ENCODE results near the gene ESAM. TPM values are rescaled to one million over a fixed set of nuclear protein-coding genes. Genes with fewer than 3 reads are reported as not detected.

Gene ESAM
- total and polyA plus RNA-seq, 10 of the 15 experiments (the other 5 are each of a cell fraction or from before 2014, with no cell fraction given) = 2.7 to 43.6 (median 19.5) TPM

DNA sequence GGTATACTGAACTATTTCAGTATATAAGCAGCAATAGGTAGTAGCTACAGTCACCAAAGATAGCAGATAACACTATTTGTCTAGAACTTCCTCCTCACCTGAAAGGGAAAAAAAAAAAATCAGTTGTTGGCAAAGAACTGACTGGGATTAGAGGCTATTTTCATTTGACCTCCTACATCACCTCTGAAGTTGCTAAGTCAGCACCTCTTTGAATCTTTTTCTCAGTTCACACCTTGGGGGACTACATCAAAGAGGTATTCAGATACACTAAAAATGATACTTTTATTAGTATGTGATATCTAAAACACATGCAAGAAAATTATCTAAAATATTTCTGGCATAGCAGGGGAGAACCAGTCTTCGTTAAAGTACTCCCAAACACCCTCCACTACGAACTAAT, 22.0 kb upstream of the ESAM start (continued):
- TF ChIP-seq ZBTB40 (IDR thresholded peaks at IDR 0.05; ENCODE audit: borderline replicate concordance) = no peak
- TF ChIP-seq IRF5 (IDR thresholded peaks at IDR 0.05; ENCODE audit: borderline replicate concordance) = no peak
- TF ChIP-seq, protein P1, sequence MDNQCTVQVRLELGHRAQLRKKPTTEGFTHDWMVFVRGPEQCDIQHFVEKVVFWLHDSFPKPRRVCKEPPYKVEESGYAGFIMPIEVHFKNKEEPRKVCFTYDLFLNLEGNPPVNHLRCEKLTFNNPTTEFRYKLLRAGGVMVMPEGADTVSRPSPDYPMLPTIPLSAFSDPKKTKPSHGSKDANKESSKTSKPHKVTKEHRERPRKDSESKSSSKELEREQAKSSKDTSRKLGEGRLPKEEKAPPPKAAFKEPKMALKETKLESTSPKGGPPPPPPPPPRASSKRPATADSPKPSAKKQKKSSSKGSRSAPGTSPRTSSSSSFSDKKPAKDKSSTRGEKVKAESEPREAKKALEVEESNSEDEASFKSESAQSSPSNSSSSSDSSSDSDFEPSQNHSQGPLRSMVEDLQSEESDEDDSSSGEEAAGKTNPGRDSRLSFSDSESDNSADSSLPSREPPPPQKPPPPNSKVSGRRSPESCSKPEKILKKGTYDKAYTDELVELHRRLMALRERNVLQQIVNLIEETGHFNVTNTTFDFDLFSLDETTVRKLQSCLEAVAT (IDR thresholded peaks at IDR 0.05) = no peak
- no peak for TF ChIP-seq ZNF24 (IDR thresholded peaks at IDR 0.05)

DNA sequence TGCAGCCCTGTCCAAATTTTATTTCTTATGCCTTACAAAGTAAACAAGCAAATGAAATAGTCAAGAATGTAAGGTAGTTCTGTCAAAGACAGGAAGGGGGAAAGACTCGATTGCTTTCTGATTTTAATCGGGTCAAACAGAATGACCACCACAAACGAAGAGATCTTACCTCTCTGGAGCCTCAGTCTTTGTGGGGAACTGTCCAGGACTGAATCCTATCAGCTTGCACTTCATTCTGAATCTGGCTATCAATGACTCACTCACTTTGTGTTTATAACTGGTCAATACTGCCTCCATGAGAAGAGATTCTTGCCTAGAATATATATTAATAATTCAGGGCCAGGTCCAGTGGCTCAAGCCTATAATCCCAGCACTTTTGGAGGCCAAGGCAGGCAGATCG, 20.9 kb upstream of the ESAM start:
- no peak for FAIRE-seq
- SMC1A ChIA-PET (ENCODE audit: uncharacterized antibody, unreplicated experiment) = interaction anchor here (1.2 to 1.7 kb wide), 3 partner anchors 10 to 19 kb away, joined by 4 to 7 read pairs (median 5); no protein-coding TSS in a partner anchor
- WGBS (ENCODE audit: insufficient coverage, insufficient replicate concordance, low lambda C conversion rate, missing lambda C conversion rate) = 99% methylated on average over 4 of the region's 4 CpGs
- CTCF ChIA-PET = interaction anchor here (0.8 to 2.6 kb wide), 7 partner anchors 7 to 119 kb away, joined by 3 to 16 read pairs (median 4); no protein-coding TSS in a partner anchor
- TF ChIP-seq SIN3A (IDR thresholded peaks at IDR 0.05; ENCODE audit: low read depth, low read length) (no peak), CEBPZ (IDR thresholded peaks at IDR 0.05; ENCODE audit: low read depth, low read length) (no peak), BHLHE40 (IDR thresholded peaks at IDR 0.05; ENCODE audit: borderline replicate concordance in 1 of 2, low read depth in 2 of 2, low read length in 1 of 2) (no peak), CREM (IDR thresholded peaks at IDR 0.05; ENCODE audit: low read depth) (no peak)
- TF ChIP-seq, protein P2, sequence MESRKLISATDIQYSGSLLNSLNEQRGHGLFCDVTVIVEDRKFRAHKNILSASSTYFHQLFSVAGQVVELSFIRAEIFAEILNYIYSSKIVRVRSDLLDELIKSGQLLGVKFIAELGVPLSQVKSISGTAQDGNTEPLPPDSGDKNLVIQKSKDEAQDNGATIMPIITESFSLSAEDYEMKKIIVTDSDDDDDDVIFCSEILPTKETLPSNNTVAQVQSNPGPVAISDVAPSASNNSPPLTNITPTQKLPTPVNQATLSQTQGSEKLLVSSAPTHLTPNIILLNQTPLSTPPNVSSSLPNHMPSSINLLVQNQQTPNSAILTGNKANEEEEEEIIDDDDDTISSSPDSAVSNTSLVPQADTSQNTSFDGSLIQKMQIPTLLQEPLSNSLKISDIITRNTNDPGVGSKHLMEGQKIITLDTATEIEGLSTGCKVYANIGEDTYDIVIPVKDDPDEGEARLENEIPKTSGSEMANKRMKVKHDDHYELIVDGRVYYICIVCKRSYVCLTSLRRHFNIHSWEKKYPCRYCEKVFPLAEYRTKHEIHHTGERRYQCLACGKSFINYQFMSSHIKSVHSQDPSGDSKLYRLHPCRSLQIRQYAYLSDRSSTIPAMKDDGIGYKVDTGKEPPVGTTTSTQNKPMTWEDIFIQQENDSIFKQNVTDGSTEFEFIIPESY (IDR thresholded peaks at IDR 0.05) = no peak
- Histone ChIP-seq H3K79me2 (ENCODE audit: control insufficient read depth, insufficient read depth, low read length) (peaks cover 3% of the 10 kb centered on the region), H3K27ac (ENCODE audit: control insufficient read depth, insufficient read depth) (no peak overlapping the region), H2AFZ (ENCODE audit: control insufficient read depth, low read depth, low read length) (no peak overlapping the region), H3K27me3 (replicated peaks in 1 of 2; ENCODE audit: control insufficient read depth in 2 of 2, insufficient read depth in 2 of 2, low read length in 1 of 2) (no peaks in the 10 kb centered on the region), H3K9me3 (replicated peaks; ENCODE audit: control insufficient read depth, insufficient read depth, low read length) (no peaks in the 10 kb centered on the region), H3K4me1 (ENCODE audit: control insufficient read depth, insufficient read depth, low read length) (no peaks in the 10 kb centered on the region), H4K20me1 (ENCODE audit: control insufficient read depth, insufficient read depth) (no peaks in the 10 kb centered on the region), H3K36me3 (ENCODE audit: control insufficient read depth in 2 of 2, insufficient read depth in 2 of 2, low read length in 1 of 2) (no peaks in the 10 kb centered on the region; a peak in 1 of 4 replicates), H3K4me2 (ENCODE audit: control insufficient read depth, insufficient read depth) (no peak overlapping the region), H3K9ac (ENCODE audit: control insufficient read depth, insufficient read depth, low read length) (no peak overlapping the region), H3K4me3 (no peak overlapping the region)
- DNase-seq (ENCODE audit: low read depth, low spot score) = no peak
- intact Hi-C loops (cut with micrococcal nuclease; ENCODE audit: unreplicated experiment) = no loop called here
- no TSS peak for BruUV-seq (replicated peaks)
- POLR2A ChIA-PET = no interaction called here
- in situ Hi-C loops (cut with MboI) = no loop called here
- no peak for ATAC-seq
- RAD21 ChIA-PET (ENCODE audit: unreplicated experiment) = interaction anchor here (1.1 to 1.2 kb wide), 2 partner anchors 10 to 12 kb away, joined by 3 to 4 read pairs; no protein-coding TSS in a partner anchor

Data from GM12878 (cell line).